Measurements from ENCODE around the gene ARFGEF2. TPM values are rescaled to one million over a fixed set of nuclear protein-coding genes. Genes with fewer than 3 reads are reported as not detected.

The ARFGEF2 gene
- total RNA-seq, 6 experiments from 2014 or later = 23.4 to 30.0 (median 26.9) TPM

DNA sequence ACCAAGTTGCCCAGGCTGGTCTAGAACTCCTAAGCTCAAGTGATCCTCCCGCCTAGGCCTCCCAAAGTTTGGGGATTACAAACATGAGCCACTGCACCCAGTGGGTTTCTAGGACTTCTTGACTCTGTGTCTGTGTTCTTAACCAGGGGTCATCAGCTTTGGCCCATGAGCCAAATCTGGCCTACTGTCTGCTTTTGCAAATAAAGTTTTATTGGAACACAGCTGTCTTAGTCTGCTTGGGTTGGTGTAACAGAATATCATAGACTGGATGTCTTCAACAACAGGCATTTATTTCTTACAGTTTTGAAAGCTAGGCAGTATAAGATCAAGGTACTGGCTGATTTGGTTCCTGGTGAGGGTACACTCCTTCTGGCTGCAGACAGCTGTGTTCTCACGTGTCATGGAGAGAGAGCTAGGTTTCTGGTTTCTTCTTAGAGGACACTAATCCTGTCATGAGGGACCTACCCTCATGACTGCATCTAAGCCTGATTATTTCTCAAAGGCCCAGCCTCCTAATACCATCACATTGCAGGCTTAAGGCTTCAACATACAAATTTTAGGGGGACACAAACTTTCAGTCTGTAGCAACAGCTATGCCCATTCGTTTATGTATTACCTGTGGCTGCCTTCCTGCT, 23.3 kb downstream of the ARFGEF2 start:
- no peaks in the 10 kb centered on the region for H3K4me1 ChIP-seq
- no peak overlapping the region for H3K27ac ChIP-seq
- no peak overlapping the region for H3K4me3 ChIP-seq
- peaks cover 0 to 32% (median 9%) of the 10 kb centered on the region in 4 donors for H3K36me3 ChIP-seq
- intact Hi-C loops (cut with DNase I) = no loop called here
- no peak for ATAC-seq
- H3K9me3 ChIP-seq = no peaks in the 10 kb centered on the region
- TF ChIP-seq, protein P1, sequence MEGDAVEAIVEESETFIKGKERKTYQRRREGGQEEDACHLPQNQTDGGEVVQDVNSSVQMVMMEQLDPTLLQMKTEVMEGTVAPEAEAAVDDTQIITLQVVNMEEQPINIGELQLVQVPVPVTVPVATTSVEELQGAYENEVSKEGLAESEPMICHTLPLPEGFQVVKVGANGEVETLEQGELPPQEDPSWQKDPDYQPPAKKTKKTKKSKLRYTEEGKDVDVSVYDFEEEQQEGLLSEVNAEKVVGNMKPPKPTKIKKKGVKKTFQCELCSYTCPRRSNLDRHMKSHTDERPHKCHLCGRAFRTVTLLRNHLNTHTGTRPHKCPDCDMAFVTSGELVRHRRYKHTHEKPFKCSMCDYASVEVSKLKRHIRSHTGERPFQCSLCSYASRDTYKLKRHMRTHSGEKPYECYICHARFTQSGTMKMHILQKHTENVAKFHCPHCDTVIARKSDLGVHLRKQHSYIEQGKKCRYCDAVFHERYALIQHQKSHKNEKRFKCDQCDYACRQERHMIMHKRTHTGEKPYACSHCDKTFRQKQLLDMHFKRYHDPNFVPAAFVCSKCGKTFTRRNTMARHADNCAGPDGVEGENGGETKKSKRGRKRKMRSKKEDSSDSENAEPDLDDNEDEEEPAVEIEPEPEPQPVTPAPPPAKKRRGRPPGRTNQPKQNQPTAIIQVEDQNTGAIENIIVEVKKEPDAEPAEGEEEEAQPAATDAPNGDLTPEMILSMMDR (IDR thresholded peaks at IDR 0.05) = no peak
- no peak for TF ChIP-seq POLR2A (IDR thresholded peaks at IDR 0.05)
- DNase-seq = no peak
- no peaks in the 10 kb centered on the region for H3K27me3 ChIP-seq
- WGBS (ENCODE audit: insufficient coverage, low coverage, low lambda C conversion rate, missing lambda C conversion rate) = 93% methylated on average over 2 of the region's 3 CpGs

DNA sequence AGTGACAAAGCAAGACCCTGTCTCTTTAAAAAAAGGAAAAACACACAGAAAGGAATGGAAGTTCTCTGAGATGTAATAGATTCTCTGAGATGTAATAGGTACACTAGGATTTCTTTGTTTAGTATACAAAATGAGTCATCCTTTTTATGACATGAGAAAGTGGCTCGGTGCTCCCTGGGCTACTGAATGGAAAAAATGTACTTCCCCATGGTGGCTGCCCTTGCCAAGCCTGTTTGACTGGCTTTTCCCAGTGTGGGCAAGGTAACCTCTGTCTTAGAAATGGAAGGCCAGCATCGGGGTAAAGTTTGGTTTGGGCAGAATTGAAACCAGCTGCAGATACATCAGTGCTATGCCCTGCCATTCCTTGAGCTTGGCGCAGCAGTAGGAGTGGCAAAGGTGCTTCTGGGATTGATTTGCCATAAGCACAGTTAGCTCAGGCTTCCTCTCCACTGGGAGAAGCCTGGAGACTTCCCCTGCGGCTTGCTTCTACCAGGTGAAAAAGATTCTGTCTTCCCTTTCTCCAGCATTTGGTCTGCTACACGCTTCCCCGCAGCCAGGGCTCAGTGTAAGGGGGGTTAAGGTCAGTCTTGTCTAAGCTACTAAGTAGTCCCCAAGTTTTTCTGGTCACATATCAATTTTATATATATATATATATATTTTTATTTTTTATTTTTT, 24.5 kb downstream of the ARFGEF2 start:
- no peak overlapping the region for H3K27ac ChIP-seq
- TF ChIP-seq POLR2A (IDR thresholded peaks at IDR 0.05) = no peak
- TF ChIP-seq, protein P1 (IDR thresholded peaks at IDR 0.05) = no peak
- H3K9me3 ChIP-seq = no peaks in the 10 kb centered on the region
- peaks cover 0 to 33% (median 9%) of the 10 kb centered on the region in 4 donors for H3K36me3 ChIP-seq
- WGBS (ENCODE audit: insufficient coverage, low coverage, low lambda C conversion rate, missing lambda C conversion rate) = 82% methylated on average over 4 of the region's 6 CpGs
- H3K27me3 ChIP-seq = no peaks in the 10 kb centered on the region
- intact Hi-C loops (cut with DNase I) = no loop called here
- peaks cover 0 to 3% (median under 1%) of the 10 kb centered on the region in 4 donors for H3K4me1 ChIP-seq
- no peak for DNase-seq
- ATAC-seq = peak in 1 of 4 donors; percentile 76
- H3K4me3 ChIP-seq = no peak overlapping the region

DNA sequence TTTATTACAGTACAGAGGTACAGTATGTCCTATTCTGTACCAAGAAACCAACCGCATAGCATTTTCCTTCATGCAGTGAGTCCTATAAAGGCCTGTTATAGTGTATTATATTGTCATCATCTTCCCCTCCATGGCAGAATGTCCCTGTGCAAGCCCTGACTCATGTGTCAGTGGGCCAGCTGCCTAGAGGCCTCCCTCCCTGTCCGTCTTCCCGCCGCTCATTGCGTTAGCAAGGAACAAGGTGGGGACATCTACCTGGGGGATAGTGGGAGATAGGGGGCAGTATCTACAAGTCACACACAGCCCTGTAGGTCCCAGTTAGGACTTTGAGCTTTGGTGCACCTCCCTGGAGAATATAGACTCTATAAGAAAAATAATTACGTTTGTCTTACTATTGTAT, 27.1 kb downstream of the ARFGEF2 start:
- H3K27ac ChIP-seq = no peak overlapping the region
- peaks cover 0 to 13% (median 4%) of the 10 kb centered on the region in 4 donors for H3K4me1 ChIP-seq
- no peaks in the 10 kb centered on the region for H3K9me3 ChIP-seq
- H3K36me3 ChIP-seq = peaks cover 2 to 31% (median 13%) of the 10 kb centered on the region in 4 donors
- ATAC-seq (peak in 1 of 4 donors; percentile 15), DNase-seq (no peak)
- intact Hi-C loops (cut with DNase I) = no loop called here
- H3K4me3 ChIP-seq = no peak overlapping the region
- 84% methylated on average over 6 of the region's 6 CpGs for WGBS (ENCODE audit: insufficient coverage, low coverage, low lambda C conversion rate, missing lambda C conversion rate)
- H3K27me3 ChIP-seq = no peaks in the 10 kb centered on the region
- no peak for TF ChIP-seq POLR2A (IDR thresholded peaks at IDR 0.05)
- TF ChIP-seq, protein P1 (IDR thresholded peaks at IDR 0.05) = no peak

DNA sequence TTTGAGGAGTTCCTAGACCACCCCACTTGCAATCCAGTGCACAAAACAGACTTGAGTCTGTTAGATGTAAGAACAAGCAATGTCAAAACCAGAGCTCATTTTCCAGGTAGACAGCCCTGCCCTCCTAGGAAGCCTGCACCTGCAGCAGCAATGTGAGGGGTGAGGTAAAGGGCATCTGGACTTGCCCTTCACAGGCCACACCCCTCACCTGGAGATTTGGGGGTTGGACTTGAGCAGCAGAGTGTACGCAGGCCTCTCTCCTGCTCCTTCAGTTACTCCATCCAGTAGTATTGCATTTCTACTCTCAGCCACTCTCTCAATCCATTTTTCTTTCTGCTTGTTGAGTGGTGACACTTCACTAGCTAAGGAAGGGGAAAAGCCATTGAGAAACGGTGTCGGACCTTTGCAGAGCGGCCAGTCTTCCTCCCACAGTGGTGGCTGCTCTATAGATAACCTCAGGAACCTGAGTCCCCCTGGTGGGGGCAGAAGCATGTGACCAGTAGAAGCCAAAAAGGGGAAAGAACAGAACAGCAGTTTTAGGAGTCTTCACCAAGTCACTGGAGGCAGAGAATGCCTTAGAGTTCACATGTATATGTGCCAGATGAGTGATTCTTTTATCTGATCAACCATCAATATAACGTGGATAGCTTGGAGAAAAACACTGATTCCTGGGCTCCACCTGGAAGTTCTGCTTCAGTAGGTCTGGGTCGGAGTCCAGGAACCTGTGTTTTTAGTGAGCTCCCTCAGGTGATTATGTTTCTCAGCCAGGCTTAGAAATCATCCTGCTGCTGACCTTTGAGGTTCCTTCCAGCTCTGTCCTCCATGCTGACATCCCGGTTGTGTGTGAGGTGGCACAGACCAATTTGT, 28.0 kb downstream of the ARFGEF2 start:
- Histone ChIP-seq H3K4me3 (no peak overlapping the region), H3K27me3 (no peaks in the 10 kb centered on the region), H3K4me1 (peaks cover 0 to 13% (median 4%) of the 10 kb centered on the region in 4 donors), H3K36me3 (peaks cover 2 to 38% (median 14%) of the 10 kb centered on the region in 4 donors), H3K9me3 (no peaks in the 10 kb centered on the region), H3K27ac (no peak overlapping the region)
- DNase-seq (no peak), ATAC-seq (peak in 1 of 4 donors; percentile 9)
- intact Hi-C loops (cut with DNase I) = no loop called here
- WGBS (ENCODE audit: insufficient coverage, low coverage, low lambda C conversion rate, missing lambda C conversion rate) = 74% methylated on average over 5 of the region's 7 CpGs
- TF ChIP-seq POLR2A (IDR thresholded peaks at IDR 0.05) = no peak
- TF ChIP-seq, protein P1 (IDR thresholded peaks at IDR 0.05) = no peak
